WTC11 (cell line): ENCODE data around the gene ETNK1.

Experiments
- CREM ChIP-seq: sonication (generic); formaldehyde crosslinking; IDR thresholded peaks from 2 replicates; pipeline ENCODE4 v1.8.1; 2022; ENCODE audit warnings: mild to moderate bottlenecking, missing genetic modification reagents, moderate library complexity
- IRF2 ChIP-seq: sonication (generic); formaldehyde crosslinking; IDR thresholded peaks from 2 replicates; pipeline ENCODE4 v1.8.0; 2022; ENCODE audit warnings: low read depth, missing genetic modification reagents, borderline replicate concordance
- NR3C1 ChIP-seq: sonication (generic); formaldehyde crosslinking; conservative IDR thresholded peaks from 2 replicates; pipeline ENCODE4 v1.8.1; 2023; ENCODE audit warnings: low read depth, mild to moderate bottlenecking, missing genetic modification reagents
- TF ChIP-seq, protein P1 (sequence below): fragments of 200-600 bp; IDR thresholded peaks from 2 replicates; pipeline ENCODE4 v1.8.0; 2022; ENCODE audit warnings: antibody characterized with exemption
- TF ChIP-seq, protein P2 (sequence below): sonication (generic); formaldehyde crosslinking; IDR thresholded peaks from 2 replicates; pipeline ENCODE4 v1.8.1; 2023; ENCODE audit warnings: mild to moderate bottlenecking, moderate library complexity, missing genetic modification reagents
- TF ChIP-seq, protein P3 (sequence below): sonication (generic); formaldehyde crosslinking; conservative IDR thresholded peaks from 2 replicates; pipeline ENCODE4 v1.8.1; 2022; ENCODE audit warnings: mild to moderate bottlenecking, missing genetic modification reagents
- TF ChIP-seq, protein P4 (sequence below): sonication (generic); formaldehyde crosslinking; IDR thresholded peaks from 2 replicates; pipeline ENCODE4 v1.8.1; 2022; ENCODE audit warnings: low read depth, missing genetic modification reagents, borderline replicate concordance
- TF ChIP-seq, protein P5 (sequence below): sonication (generic); formaldehyde crosslinking; IDR thresholded peaks from 2 replicates; pipeline ENCODE4 v1.8.0; 2022; ENCODE audit warnings: missing genetic modification reagents
- TF ChIP-seq, protein P6 (sequence below): sonication (generic); formaldehyde crosslinking; IDR thresholded peaks from 2 replicates; pipeline ENCODE4 v1.8.0; 2022; ENCODE audit warnings: mild to moderate bottlenecking, missing genetic modification reagents

DNA sequence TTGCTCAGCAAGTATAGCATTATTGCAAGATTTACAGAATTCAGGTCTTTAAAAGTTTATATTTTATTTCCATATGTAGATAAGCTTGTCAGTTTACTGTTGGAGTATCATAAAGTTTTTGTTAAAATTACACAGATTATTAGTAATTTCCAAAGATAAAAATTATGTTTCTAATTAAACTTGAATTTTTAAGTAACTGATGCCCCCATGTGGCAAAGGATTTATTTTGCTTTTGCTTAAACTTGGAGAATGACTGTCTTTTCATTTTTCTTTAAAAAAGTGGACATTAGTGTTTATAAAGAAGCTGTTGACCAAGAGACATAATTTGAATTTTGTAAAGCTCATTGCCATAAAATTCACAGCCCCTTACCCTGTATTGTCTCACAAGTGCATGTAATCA lies 45.8 kb downstream of the ETNK1 start:
- TF ChIP-seq NR3C1 (no peak), CREM (CRISPR knock-in tag) (no peak), IRF2 (no peak)
- TF ChIP-seq, protein P1, sequence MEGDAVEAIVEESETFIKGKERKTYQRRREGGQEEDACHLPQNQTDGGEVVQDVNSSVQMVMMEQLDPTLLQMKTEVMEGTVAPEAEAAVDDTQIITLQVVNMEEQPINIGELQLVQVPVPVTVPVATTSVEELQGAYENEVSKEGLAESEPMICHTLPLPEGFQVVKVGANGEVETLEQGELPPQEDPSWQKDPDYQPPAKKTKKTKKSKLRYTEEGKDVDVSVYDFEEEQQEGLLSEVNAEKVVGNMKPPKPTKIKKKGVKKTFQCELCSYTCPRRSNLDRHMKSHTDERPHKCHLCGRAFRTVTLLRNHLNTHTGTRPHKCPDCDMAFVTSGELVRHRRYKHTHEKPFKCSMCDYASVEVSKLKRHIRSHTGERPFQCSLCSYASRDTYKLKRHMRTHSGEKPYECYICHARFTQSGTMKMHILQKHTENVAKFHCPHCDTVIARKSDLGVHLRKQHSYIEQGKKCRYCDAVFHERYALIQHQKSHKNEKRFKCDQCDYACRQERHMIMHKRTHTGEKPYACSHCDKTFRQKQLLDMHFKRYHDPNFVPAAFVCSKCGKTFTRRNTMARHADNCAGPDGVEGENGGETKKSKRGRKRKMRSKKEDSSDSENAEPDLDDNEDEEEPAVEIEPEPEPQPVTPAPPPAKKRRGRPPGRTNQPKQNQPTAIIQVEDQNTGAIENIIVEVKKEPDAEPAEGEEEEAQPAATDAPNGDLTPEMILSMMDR, result no peak
- TF ChIP-seq, protein P2, sequence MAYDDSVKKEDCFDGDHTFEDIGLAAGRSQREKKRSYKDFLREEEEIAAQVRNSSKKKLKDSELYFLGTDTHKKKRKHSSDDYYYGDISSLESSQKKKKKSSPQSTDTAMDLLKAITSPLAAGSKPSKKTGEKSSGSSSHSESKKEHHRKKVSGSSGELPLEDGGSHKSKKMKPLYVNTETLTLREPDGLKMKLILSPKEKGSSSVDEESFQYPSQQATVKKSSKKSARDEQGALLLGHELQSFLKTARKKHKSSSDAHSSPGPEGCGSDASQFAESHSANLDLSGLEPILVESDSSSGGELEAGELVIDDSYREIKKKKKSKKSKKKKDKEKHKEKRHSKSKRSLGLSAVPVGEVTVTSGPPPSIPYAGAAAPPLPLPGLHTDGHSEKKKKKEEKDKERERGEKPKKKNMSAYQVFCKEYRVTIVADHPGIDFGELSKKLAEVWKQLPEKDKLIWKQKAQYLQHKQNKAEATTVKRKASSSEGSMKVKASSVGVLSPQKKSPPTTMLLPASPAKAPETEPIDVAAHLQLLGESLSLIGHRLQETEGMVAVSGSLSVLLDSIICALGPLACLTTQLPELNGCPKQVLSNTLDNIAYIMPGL, result no peak
- TF ChIP-seq, protein P3, sequence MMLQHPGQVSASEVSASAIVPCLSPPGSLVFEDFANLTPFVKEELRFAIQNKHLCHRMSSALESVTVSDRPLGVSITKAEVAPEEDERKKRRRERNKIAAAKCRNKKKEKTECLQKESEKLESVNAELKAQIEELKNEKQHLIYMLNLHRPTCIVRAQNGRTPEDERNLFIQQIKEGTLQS (CRISPR knock-in tag), result no peak
- TF ChIP-seq, protein P4, sequence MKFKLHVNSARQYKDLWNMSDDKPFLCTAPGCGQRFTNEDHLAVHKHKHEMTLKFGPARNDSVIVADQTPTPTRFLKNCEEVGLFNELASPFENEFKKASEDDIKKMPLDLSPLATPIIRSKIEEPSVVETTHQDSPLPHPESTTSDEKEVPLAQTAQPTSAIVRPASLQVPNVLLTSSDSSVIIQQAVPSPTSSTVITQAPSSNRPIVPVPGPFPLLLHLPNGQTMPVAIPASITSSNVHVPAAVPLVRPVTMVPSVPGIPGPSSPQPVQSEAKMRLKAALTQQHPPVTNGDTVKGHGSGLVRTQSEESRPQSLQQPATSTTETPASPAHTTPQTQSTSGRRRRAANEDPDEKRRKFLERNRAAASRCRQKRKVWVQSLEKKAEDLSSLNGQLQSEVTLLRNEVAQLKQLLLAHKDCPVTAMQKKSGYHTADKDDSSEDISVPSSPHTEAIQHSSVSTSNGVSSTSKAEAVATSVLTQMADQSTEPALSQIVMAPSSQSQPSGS (CRISPR knock-in tag), result no peak
- TF ChIP-seq, protein P5, sequence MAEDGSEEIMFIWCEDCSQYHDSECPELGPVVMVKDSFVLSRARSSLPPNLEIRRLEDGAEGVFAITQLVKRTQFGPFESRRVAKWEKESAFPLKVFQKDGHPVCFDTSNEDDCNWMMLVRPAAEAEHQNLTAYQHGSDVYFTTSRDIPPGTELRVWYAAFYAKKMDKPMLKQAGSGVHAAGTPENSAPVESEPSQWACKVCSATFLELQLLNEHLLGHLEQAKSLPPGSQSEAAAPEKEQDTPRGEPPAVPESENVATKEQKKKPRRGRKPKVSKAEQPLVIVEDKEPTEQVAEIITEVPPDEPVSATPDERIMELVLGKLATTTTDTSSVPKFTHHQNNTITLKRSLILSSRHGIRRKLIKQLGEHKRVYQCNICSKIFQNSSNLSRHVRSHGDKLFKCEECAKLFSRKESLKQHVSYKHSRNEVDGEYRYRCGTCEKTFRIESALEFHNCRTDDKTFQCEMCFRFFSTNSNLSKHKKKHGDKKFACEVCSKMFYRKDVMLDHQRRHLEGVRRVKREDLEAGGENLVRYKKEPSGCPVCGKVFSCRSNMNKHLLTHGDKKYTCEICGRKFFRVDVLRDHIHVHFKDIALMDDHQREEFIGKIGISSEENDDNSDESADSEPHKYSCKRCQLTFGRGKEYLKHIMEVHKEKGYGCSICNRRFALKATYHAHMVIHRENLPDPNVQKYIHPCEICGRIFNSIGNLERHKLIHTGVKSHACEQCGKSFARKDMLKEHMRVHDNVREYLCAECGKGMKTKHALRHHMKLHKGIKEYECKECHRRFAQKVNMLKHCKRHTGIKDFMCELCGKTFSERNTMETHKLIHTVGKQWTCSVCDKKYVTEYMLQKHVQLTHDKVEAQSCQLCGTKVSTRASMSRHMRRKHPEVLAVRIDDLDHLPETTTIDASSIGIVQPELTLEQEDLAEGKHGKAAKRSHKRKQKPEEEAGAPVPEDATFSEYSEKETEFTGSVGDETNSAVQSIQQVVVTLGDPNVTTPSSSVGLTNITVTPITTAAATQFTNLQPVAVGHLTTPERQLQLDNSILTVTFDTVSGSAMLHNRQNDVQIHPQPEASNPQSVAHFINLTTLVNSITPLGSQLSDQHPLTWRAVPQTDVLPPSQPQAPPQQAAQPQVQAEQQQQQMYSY (CRISPR knock-in tag), result no peak
- TF ChIP-seq, protein P6, sequence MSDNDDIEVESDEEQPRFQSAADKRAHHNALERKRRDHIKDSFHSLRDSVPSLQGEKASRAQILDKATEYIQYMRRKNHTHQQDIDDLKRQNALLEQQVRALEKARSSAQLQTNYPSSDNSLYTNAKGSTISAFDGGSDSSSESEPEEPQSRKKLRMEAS (CRISPR knock-in tag), result no peak
